ENCODE results near the gene ZBTB7A.

The ZBTB7A gene

DNA sequence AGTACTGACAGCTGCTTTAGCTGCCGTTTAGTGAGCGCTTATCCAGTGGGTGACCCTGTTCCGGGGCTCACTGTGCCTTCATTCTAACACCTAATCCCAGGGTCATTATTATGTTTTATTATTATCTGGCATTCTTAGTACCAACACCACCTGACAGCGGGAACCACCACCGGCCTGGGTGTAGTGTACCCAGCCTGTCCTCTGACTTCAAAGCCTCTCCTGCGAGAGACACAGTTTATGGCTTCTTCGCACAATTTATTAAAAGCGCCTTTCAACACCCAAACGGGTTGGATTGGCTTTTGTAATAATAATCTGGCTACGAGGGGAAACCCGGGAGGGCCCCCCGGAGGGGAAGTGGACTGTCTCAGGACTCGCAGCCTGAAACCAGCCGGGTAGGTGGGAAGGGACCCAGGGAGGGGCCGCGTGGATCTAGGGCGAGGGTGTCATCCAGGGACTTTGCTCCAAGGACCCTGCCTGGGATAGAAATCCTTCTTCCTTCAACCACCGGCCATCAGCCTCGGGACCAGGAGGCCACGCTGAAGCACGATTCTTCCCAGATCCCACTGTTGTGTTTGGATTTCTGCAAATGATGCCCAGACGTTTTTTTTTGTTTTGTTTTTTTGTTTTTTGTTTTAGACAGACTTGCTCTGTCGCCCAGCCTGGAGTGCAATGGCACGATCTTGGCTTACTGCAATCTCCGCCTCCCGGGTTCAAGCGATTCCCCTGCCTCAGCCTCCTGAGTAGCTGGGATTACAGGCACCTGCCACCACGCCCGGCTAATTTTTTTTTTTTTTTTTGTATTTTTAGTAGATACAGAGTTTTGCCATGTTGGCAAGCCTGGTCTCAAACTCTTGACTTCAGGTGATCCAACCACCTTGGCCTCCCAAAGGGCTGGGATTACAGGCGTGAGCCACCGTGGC is 1.6 kb upstream of the ZBTB7A start:
- DNase-seq (ENCODE audit: low read depth, low spot score), result no peak

DNA sequence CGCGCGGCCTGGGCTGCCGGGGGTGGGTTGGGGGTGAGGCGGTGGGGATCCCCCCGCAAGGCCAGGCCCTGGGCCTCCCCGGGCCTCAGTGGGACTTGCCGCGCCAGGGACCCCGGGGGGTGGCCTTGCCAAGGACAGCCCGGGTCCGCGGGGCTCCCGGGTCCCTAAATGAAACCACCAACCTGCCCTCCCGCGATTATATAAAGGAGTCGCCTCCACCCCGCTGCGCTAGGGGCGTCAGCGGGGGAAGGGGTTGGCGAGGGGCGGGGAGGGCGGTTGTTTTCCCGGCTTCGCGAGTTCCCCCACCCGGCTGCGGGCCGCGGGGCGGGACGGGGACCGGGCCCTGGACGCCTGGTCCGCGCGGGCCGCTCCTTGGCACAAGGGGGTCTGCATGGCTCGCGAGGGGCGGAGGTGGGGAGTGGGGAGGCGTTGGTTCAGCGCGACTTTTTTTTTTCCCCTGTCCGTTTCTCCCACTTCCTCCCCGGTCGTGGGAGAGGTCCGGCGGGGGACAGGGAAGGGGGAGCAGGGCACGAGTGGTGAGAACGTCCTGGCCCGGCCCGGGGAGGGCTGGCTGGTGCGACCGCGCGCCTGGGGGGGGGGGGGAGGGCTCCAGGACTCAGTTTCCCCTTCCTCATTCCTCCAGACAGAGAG is 822 bp upstream of the ZBTB7A start:
- DNase-seq (ENCODE audit: low read depth, low spot score), result no peak

DNA sequence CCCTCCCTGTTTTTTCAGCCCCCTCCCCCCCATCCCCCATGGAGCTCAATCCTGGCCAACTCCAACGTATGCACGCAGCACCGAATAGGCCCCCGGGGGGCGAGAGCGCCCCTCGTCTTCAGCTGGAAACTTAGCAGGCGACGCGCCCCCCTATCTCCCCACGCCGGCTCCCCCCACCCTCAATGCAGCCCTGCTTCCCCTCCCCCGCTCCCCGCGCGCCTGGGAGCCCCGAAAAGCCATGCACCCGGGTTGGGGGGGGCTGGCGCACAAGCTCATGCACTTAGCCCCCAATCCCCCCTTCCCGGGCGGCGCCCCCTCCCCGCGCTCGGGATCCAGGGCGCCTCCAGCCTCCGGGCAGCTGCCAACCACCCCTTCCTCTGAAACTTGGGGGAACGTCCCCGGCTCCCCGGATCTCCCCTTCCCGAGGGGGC is 508 bp downstream of the ZBTB7A start:
- DNase-seq (ENCODE audit: low read depth, low spot score), result no peak

DNA sequence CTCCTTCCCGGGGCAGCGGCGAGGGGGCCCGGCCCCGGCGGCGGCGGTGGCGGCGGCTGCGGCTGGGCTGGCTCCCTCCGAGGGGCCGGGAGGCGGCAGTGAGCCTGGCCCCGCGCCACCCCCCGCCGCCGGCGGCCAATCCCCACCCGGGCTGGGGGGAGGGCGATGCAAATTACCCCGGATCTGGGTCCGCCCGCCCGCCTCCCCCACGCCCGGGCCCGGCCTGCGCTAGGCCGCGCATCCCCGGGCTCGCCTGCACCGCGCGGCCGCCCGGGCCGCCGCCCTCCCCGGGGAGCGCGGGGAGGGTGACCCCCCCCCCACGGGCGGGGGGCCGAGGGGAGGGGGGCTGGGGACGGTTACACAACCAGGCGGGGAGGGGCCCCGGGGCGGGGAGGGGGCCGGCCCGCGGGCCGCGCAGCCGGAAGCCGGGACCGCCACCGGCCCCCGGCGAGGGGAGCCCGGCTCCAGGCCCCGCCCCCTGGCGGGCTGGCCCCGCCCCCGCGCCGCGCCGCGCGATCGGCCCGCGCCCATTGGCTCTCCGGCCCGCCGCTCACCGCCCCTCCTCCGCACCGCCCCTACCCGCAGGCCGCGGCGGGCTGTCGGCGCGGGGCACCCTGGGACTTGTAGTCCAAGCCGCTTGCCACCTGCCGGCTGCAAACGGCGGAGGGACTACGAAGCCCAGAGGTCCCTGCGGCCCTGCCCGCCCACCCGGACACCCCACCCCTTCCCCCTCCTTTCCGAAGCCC is 1.1 kb downstream of the ZBTB7A start:
- DNase-seq (ENCODE audit: low read depth, low spot score), result peak; percentile 84

DNA sequence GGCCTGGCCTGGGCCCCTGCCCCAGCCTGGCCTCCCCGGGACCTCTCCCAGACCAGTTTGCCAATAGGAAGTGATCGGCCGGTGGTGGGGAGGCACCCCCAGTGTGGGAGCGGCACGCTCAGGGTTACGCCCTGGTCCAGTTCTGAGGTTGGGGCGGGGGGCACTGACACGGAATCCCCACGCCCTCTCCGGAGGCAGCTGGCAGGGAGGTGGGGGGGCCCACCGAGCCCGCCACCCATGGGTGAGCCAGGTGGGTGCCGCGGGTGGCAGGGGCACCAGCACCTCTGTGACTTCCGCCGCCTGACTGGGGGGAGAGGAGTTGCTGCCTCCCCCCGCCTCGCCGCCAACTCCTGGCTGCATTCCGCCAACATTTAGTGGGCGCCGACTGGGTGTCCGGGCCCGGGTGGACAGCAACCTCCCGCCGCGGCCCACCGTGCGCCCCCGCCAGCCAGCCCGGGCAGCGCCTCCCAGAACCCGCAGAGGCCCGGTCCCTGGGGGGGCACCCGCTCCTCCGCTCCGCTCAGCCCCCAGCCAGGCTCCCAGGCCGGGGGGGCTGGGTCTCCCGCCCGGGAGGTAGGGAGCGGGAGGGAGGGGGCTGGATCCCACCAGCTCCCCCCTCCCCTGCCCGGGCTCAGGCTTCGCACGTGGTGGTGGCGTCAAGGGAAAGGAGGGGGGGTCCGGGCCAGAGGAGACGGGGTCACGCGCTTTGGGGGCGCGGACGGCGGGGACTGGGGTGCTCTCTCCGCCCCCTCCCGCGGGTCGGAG is 2.0 kb downstream of the ZBTB7A start:
- no peak for DNase-seq (ENCODE audit: low read depth, low spot score)

DNA sequence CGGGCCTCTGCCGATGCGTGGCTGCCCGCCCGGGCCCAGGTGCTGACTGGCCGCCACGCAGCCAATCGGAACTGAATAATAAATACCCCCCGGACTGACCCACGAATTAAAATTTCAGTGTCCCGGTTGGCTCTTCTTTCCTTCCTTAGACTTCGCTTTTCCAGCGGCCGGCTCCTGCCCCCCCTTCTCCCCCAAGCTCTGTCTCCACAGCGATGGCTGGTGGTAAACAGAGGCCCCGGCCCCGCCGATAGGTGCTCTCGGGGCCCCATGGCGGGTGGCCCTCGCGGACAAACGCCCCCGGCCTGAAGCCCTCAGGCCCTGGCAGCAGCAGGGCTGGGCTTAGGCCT is 2.6 kb downstream of the ZBTB7A start:
- no peak for DNase-seq (ENCODE audit: low read depth, low spot score)

DNA sequence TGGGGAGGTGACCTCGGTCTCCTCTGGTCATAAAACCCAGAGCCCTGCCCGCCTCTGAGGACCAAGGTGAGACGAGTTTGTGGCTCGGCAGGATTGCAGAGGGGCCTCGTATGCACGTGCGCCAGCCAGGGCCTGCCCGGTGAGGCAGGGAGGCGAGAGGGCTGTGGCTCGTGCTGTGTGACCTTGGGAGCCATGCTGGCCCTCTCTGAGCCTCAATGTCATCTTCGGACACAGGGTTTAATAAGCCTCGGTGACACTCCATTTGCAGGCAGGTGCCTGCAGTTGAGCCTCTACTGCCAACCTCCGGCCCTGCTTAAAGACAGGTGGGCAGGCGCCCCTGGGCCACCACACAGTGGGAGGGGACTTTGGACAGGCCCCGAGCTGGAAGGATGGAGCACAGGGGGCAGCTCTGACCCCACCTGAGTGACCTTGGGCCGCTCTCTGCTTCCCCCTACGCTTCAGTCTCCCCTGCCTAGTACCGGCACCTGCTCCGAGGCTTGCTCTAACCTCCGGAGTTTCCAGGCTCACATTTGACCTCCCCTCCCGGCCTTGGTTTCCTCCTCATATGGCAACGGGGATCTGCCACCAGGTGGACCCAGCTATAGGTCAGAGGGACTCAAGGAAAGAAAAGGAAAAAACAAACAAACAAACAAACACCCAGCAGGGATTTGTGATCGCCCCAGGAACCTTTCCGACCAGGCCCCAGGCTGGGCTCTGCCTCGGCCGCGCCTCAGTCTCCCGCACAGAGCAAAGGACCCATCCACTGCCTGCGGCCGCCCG is 3.1 kb downstream of the ZBTB7A start:
- no peak for DNase-seq (ENCODE audit: low read depth, low spot score)

DNA sequence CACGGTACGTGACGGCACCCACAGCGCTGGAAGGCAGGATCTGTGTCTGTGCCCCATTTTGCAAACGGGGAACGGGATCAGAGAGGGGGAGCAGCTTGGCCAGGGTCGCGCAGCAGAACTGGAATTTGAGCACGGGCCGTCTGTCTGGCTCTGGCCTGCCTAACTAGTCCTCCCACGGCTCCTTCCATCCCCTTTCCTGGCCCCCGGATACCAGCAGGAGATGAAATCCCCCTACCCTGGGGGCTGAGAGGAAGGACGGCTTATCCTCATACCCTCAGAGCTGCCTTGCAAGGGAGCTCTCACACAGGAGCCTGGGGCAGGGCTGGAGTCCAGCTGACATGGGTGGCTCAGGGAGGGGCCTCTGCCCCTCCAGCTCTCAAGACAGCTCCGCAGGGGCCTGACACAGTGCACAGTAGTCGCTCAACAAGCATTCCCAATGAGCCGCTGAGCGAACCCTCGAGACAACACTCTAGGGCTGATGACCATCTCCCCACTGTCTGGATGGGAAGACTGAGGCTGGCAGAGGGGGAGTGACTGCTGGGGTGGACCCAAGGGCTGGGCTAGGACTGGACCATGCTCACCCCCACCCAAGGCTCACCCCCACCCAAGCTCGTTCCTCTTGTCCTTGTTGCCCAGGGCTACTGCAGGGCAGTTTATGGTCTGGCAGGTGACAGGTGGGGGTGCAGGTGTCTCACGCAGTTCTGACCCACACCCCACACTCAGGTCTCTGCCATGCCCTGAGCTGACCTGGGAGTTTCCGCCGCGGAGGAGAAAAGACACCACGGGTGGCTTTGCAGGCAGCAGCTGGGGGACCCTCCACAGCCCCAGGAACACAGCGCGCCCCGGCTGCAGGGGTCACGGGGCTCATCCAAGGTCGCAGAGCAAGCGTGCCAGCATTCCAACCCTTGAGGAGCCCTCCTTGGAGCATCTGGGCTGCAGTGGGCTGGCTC is 4.0 kb downstream of the ZBTB7A start:
- no peak for DNase-seq (ENCODE audit: low read depth, low spot score)

DNA sequence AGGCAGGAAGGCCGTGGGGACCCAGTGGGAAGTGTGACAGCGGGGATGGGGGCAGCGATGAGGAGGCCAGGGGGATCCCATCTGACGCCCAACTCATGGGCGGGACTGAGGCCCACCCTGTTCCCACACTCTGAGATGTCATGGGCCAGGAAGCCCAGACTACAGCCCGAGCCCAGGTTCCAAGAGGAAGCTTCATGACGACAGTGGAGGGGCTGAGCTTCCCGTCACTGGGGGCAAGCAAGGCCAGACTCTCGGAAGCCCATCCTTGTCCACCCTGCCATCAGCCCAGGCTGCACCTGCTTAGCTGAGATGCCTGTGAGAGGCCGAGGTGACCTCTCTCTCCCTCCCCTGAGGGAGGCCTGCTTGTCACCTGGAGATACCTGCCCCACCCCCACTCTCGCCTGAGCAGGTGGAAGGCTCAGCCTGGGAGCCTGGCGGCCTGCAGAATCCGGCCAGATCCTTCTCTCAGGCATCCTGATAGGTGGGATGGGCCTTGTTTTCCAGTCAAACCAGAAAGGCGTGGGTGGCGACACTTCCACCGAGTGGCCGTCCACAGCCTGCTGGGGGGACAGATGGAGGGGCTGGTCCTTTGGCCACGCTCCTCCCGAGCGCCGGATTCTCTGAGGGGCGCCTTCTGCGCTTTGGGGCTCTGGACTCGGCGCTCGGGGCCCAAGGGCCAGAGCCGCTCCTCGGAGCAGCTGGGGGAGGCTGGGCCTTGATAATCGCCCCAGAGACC is 4.8 kb downstream of the ZBTB7A start:
- no peak for DNase-seq (ENCODE audit: low read depth, low spot score)

DNA sequence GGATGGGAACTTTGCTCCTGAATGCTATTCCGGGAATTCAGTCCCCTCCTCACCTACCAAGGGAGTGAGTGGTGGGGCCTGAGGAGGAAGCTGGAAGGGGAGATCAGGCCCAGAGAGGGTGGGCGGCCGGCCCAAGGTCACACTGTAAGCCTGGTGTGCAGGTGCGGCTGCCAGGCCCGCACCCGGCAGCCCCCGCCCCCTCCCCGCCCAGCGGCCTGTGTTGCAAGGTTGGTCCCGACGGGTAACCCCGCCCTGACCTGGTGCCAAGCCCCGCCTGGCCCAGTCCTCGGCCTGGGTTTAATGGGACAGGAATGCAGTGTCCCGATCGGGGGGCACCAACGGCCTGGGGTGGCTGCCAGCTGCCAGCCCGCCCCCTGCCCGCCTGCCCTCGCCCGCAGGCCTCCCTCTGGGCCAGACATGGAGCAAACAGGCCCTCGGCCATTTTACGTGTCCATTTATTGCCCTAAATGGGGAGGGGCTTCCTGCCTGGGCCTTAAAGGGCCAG is 5.5 kb downstream of the ZBTB7A start:
- DNase-seq (ENCODE audit: low read depth, low spot score), result no peak

DNA sequence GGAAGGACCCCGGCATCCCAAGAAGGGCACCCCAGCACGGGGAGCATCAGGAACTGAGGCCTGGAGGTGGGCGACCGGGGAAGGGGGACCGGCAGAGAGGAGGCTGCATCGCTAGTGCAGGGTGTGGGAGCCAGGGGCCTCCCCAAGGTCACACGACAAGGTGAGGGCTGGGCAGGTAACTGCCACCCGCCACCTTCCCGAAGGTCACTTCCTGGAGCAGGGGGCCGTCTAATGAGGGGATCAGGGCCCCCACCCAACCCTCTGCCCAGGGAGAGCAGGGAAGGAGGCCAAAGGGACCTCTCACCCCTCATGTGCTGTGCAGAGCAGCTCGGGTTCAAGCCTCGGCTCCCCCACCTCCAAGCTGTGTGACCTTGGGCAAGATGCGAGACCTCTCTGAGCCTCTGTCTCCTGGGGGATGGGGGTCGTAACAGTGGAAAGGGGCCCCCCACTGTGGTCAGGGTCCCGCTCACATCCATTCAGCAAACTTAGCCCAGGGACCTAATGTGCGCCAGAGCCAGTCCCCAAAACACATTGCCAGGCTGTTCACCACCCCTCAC is 6.0 kb downstream of the ZBTB7A start:
- DNase-seq (ENCODE audit: low read depth, low spot score), result no peak

DNA sequence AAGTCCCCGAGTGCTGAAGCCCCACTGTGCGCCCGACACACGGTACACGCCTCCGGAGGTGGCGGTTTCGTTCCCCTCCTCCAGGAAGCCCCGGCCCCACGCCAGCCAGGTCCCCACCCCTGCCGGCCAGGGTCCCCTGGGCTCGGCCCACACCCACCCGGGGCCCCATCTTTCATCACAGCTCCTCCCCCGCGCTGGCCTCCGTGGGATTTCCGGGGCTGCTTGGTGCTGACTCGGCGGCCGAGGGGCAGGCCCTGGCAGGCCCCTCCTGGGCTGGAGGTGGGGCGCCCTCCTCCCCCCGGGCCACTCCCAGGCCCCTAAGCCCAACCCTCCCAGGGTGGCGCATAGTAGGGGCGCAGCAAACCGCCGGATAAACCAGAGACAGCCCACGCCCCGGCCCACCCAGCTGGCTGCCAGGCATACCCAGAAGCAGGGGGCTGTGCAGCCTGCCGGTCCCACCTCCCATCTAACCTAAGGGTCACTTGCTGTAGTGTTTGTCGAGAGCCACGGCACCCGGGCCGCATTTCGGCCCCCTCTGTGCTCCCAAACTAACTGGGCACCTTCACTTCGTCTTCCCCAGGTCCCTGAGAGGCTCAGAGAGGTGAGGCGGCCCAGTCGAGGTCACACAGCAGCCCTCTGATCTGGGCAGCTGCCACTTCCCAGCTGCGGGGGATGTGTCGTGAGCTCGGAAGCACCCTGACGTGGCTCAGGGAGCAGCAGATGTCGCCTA is 6.6 kb downstream of the ZBTB7A start:
- DNase-seq (ENCODE audit: low read depth, low spot score), result no peak

DNA sequence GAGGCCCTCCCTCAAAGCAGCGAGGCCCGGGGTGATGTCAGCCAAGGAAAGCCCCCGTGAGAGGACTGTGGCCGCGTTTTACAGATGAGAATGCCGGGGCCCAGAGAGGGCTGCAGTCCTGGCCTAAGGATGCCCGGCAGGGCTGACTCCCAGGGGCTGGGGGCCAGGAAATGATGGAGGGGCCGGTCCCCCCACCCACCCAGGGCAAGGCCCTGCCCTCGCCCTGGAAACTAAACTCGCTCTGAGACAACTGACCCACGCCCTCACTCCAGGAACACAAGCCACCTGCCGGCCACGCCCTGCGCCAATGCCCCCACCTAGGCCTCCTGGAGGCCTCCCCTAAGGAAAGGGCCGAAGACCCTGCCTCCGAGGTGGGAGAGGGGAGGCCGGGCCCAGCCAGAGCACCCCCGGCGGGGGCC is 7.2 kb downstream of the ZBTB7A start:
- DNase-seq (ENCODE audit: low read depth, low spot score), result no peak

DNA sequence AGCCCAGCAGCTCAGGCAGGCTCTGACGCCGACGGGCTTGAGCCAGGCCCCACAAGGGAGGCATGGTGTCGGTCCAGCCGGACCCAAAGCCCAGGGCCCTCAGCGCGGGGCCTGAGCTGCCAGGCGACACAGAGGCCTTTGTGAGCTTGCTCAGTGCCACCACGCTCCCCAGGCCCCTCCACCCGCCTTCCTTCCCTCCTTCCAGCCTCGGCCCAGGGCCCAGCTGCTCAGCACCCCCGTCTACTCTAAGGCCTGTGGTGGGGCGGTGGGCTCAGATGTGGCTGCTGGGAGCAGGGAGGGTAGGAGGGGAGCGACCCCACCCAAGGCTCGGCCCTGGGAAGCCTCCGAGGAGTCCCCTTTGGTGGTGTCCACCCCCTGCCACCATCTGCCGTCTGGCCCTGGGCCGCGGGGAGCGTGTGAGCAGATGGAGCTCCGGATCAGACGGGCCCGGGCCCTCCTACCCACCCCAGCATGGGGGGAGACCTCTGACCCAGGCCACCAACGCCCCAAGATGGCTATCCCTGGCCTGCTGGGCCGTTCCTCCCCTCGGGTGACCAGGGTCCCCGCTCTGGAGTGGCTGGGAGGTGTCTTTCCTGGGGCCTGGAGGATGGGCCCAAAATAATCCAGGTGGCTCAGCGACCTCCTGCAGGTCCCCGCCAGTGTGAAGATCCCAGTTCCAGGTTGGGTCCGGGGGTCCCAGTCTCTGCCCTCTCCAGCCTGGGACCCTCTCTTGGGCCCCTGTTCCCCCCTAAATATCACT is 7.8 kb downstream of the ZBTB7A start:
- DNase-seq (ENCODE audit: low read depth, low spot score), result no peak

DNA sequence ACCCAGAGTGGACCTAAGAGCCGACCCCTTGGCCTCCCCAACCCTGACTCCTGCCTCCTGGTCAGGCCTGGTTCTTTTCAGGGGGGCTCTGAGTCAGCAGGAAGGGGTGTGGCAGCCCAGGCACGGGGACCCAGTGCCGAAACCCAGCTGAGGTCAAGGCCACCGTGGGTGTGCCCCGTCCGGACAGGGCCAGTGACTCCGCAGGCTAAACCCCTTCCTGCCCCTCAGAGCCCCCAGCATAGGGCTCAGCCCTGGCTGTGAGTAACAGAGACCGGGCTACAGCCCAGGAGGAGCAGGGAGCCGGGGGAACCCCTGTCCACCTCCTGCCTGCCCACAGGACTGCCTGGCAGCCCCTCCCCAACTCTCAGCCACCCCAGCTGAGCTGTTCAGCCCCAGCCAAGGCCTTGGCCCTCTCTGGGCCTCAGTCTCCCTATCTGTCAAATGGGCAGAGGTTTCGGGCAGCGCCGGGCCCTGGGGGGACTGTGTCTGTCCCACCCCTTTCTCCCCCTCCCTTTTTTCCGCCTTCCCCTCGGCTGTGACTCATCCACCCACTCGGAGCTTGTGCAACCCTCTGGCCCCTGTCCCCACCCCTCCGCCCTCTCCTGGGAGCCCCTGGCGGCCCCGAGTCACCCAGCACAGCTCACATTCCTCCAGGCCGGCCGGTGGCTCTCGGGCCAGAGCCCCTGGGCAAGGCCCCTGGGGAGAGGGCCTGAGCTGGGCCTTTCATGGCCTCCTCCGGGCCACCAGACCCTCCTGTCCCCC is 8.6 kb downstream of the ZBTB7A start:
- DNase-seq (ENCODE audit: low read depth, low spot score), result no peak

DNA sequence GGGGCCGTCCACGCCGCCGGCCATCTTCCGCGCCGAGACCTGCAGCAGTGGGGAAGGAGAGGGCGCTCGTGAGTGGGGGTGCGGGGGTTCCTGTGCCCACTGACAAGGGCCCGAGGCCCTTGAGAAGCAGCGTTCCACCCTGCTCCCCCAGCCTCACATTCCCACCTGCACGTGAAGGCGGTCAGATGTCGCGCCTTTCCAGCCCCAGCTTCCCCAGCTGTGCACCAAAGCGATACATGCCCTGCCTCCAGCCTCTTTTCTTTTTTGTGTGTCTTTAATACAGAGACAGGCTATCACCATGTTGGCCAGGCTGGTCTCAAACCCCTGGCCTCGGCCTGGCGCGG is 11.5 kb downstream of the ZBTB7A start:
- DNase-seq (ENCODE audit: low read depth, low spot score), result no peak

Measured in iPS DF 19.7 (cell line).